GM19328 (cell line): ENCODE results near the gene SLC6A19.
"Not testable (repeated sequence)": the region's sequence is repeated elsewhere in the genome, so short reads cannot be mapped to it uniquely, and the experiment has no call there.

Source experiments
- ATAC-seq: cut with Tn5 transposase; IDR thresholded peaks from one replicate; pipeline ENCODE4 v1.9.1; 2021; ENCODE audit warnings: mild to moderate bottlenecking, moderate library complexity; ENCODE audit not compliant: unreplicated experiment

The SLC6A19 gene

GRCh38 chr5:1220351-1220750, 19.0 kb downstream of the SLC6A19 start:
- no peak for ATAC-seq

GRCh38 chr5:1220831-1221230, 19.4 kb downstream of the SLC6A19 start:
- no peak for ATAC-seq

- no peak for ATAC-seq
Observed at GRCh38 chr5:1221721-1222120, 20.3 kb downstream of the SLC6A19 start.

GRCh38 chr5:1222147-1222546, 20.8 kb downstream of the SLC6A19 start:
- no peak for ATAC-seq

- no peak for ATAC-seq
Observed at GRCh38 chr5:1222621-1223277, 21.4 kb downstream of the SLC6A19 start.

- no peak for ATAC-seq
Observed at GRCh38 chr5:1223278-1223670, 21.9 kb downstream of the SLC6A19 start.

- no peak for ATAC-seq
Observed at GRCh38 chr5:1224631-1225030, 23.2 kb downstream of the SLC6A19 start.

GRCh38 chr5:1225081-1225480, 23.7 kb downstream of the SLC6A19 start, which contains the start of gene SLC6A18:
Gene SLC6A18 (plus strand): TSS chr5:1225381. CDS start chr5:1225478, 97 bp downstream.
- no peak for ATAC-seq

GRCh38 chr5:1226231-1226630, 24.8 kb downstream of the SLC6A19 start:
- ATAC-seq, result no peak

- no peak for ATAC-seq
Observed at GRCh38 chr5:1226839-1227581, 25.6 kb downstream of the SLC6A19 start.

GRCh38 chr5:1227667-1228066, 26.3 kb downstream of the SLC6A19 start:
- ATAC-seq, result no peak

- ATAC-seq, result no peak
Observed at GRCh38 chr5:1228120-1228519, 26.7 kb downstream of the SLC6A19 start.

GRCh38 chr5:1229023-1229422, 27.6 kb downstream of the SLC6A19 start:
- not testable (repeated sequence) for ATAC-seq

- no peak for ATAC-seq
Observed at GRCh38 chr5:1229822-1230221, 28.4 kb downstream of the SLC6A19 start.

GRCh38 chr5:1230551-1230950, 29.2 kb downstream of the SLC6A19 start:
- no peak for ATAC-seq

- ATAC-seq, result no peak
Observed at GRCh38 chr5:1231354-1231905, 30.0 kb downstream of the SLC6A19 start.

- no peak for ATAC-seq
Observed at GRCh38 chr5:1232780-1233179, 31.4 kb downstream of the SLC6A19 start.

GRCh38 chr5:1235379-1235778, 34.0 kb downstream of the SLC6A19 start:
- ATAC-seq, result no peak

GRCh38 chr5:1235838-1236237, 34.4 kb downstream of the SLC6A19 start:
- ATAC-seq, result no peak

- no peak for ATAC-seq
Observed at GRCh38 chr5:1239505-1240251, 38.3 kb downstream of the SLC6A19 start.

GRCh38 chr5:1240496-1241260, 39.3 kb downstream of the SLC6A19 start:
- no peak for ATAC-seq
